Subcutaneous adipose tissue (tissue), 4 donors: ENCODE results near the gene COPS3. TPM values are rescaled to one million over a fixed set of nuclear protein-coding genes. Genes with fewer than 3 reads are reported as not detected.

Experiments used
- CTCF ChIP-seq: fragments of 450-650 bp; IDR thresholded peaks from one replicate; pipeline ENCODE4 v1.5.1; 2016; ENCODE audit warnings: low read depth, mild to moderate bottlenecking, control low read depth, antibody characterized with exemption, moderate library complexity
- total RNA-seq, 4 donors: library from RNA; depleted of rRNA; stranded (reverse); fragments of >200 nt; gene quantifications; one replicate each; pipeline ENCODE4 v1.1.0, GENCODE V29; 2016

The COPS3 gene
- total RNA-seq, 4 donors from 2014 or later, result 43.6 to 63.8 (median 51.7) TPM

GRCh38 chr17:17237026-17237799 is 43.8 kb downstream of the COPS3 start, which contains the start of gene FLCN:
TSS of gene FLCN (minus strand) at chr17:17237168. CDS start at chr17:17228137, 9,031 bp downstream.
- no peak for TF ChIP-seq CTCF

GRCh38 chr17:17236295-17237025 is 44.6 kb downstream of the COPS3 start:
- no peak for TF ChIP-seq CTCF

DNA sequence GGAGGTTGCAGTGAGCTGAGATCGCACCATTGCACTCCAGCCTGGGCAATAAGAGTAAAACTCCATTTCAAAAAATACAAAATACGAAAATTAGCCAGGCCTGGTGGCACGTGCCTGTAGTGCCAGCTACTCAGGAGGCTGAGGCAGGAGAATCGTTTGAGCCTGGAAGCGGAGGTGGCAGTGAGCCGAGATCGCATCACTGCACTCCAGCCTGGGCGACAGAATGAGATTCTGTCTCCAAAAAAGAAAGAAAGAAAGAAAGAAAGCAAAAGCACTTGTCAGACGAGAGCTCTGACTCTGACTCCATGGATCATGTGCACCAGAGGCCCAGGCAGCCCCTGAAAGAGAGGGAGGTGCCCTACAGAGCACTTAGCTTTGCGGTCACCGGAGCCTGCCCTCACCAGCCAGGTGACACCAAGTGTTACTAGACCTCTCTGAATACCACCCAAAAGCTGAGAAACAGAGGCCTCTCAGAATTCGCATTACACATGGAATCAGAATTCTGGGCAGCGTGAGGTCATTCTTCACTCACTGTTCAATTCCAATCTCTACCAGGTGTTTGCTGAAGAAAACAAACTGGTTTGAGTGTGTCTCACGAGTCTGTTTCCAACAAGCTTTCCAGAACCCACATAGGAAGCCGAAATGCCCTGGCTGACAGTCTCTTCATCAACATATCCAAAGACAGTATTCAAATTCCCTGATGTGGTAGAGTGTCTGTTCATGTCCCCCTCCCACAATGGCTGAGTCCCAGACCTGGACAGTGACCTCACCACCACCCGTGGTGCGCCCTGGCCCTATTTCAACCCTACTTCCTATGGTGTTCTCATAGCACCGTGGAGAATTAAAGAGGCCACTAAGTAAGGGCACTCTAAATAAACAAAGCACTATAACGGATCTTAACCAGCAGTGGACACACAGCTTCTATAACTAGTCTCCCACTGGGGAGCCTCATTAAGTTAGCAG is 45.6 kb downstream of the COPS3 start:
- TF ChIP-seq CTCF, result no peak

DNA sequence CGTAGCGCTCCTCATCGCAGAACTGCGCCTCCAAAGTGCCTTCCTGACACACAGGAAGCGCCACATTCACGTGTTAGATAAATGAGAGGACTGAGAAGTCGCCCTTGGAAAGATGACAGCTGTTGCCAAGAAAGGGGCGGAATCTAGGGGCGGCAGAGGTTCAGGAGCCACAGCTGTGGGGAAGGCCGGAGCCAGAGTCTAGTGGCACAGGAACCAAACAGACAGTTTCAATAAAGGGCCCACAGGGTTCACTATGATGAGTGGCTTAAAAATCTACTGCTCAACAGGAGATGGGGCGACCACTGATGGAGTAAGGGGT is 48.8 kb downstream of the COPS3 start:
- no peak for TF ChIP-seq CTCF

DNA sequence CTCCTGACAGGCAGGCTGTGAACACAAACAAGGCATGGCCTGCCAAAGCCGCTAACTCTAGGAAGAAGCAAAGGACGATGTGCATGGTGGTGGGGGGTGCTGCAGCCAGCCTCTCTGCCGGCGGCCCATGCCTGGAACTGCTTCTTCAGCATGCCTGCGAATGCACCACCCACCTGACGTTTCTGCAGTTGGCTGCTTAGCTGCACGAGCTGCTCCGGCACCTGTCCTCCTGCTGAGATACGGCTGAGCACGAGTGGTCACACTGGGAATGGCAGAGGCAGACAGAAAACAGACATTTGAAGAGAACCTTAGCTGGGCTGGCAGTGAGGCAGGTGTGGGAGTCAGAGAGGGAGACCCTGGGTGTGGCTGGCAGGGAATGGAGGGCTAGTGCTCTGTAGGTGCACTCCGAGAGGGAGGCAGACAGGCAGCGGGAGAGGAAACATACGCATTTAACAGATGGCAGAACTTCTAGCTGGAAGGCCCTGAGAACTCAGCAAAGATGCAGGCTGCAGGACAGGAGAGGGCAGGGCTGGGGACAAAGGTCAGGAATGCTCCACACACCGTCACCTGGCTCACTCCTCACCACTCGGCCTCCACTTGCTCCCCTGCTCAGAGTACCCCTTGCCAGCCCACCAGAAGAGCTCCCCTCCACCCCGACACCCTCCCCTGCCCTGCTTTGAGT is 49.3 kb downstream of the COPS3 start:
- no peak for TF ChIP-seq CTCF

DNA sequence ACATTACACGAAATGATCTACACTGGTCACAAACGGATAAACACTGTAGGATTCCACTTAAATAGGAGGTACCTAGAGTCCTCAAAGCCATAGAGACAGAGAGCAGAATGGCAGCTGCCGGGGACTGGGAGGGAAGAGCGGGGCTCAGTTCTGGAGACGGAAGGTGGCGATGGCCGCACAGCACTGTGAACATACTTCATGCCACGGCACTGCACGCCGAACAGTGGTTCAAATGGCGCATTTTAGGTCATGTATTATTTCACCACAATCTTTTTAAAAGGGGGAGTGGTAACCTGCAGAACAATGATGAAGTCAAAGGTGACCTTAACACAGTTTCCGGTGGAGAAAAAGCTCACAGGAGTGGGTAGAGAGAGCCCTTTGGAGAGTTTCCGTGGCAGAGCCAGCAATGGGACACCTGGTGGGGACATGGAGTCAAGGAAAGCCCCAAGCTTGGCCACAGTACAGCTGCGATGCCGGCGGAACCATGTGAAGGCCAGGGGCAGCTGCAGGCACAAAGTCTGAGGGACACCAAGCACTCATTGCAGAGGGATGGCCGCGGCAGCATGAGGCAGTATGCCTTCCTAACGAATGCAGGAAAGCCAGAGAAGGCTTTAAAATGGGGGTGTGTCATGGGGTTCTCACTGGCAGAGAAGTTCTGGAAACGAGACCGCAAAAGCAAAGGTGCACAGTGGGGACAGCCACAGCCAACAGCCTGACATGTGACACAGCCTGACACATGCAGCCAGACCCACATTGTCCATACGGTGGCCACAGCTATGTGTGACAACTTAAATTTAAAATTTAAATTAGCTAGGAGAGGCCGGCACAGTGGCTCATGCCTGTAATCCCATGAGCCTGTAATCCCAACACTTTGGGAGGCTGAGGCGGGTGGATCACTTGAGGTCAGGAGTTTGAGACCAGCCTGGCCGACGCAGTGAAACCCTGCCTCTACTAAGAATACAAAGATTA is 51.3 kb downstream of the COPS3 start:
- TF ChIP-seq CTCF, result no peak
